ENCODE results near the gene TGM1.

The TGM1 gene

GRCh38 chr14:24233538-24233866 lies 29.5 kb downstream of the TGM1 start:
- Mint-ChIP-seq H3K27ac (peak overlapping the region; percentile 91), H3K9me3 (no peaks in the 10 kb centered on the region), H3K27me3 (ENCODE audit: low read depth, poor library complexity) (no peaks in the 10 kb centered on the region), H3K4me1 (peaks cover 32% of the 10 kb centered on the region), H3K4me3 (peak overlapping the region; percentile 95), H3K36me3 (ENCODE audit: low read depth) (peaks cover 29% of the 10 kb centered on the region)
- TF ChIP-seq, protein P1, sequence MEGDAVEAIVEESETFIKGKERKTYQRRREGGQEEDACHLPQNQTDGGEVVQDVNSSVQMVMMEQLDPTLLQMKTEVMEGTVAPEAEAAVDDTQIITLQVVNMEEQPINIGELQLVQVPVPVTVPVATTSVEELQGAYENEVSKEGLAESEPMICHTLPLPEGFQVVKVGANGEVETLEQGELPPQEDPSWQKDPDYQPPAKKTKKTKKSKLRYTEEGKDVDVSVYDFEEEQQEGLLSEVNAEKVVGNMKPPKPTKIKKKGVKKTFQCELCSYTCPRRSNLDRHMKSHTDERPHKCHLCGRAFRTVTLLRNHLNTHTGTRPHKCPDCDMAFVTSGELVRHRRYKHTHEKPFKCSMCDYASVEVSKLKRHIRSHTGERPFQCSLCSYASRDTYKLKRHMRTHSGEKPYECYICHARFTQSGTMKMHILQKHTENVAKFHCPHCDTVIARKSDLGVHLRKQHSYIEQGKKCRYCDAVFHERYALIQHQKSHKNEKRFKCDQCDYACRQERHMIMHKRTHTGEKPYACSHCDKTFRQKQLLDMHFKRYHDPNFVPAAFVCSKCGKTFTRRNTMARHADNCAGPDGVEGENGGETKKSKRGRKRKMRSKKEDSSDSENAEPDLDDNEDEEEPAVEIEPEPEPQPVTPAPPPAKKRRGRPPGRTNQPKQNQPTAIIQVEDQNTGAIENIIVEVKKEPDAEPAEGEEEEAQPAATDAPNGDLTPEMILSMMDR (IDR thresholded peaks at IDR 0.05) = no peak
- no peak for DNase-seq

- no peak for DNase-seq
- peaks cover 32% of the 10 kb centered on the region for H3K4me1 Mint-ChIP-seq
- peaks cover 28% of the 10 kb centered on the region for H3K36me3 Mint-ChIP-seq (ENCODE audit: low read depth)
These were observed 30.1 kb downstream of the TGM1 start, which contains the start of gene GMPR2 for GRCh38 chr14:24232645-24233537. Gene GMPR2 (plus strand): TSS chr14:24232929. CDS start chr14:24233254, 325 bp downstream.

GRCh38 chr14:24232121-24232644 lies 30.8 kb downstream of the TGM1 start, which contains the start of gene NEDD8:
Gene NEDD8 (minus strand): TSS chr14:24232367. CDS start chr14:24232267, 100 bp downstream.
- Mint-ChIP-seq H3K27ac (peak within 1 kb of the TSS; percentile 91), H3K4me3 (peak within 1 kb of the TSS; percentile 95), H3K9me3 (no peaks in the 10 kb centered on the region), H3K27me3 (ENCODE audit: low read depth, poor library complexity) (no peaks in the 10 kb centered on the region), H3K4me1 (peaks cover 32% of the 10 kb centered on the region), H3K36me3 (ENCODE audit: low read depth) (peaks cover 26% of the 10 kb centered on the region)
- peak; percentile 81 for DNase-seq
- TF ChIP-seq, protein P1 (IDR thresholded peaks at IDR 0.05) = no peak

More at GRCh38 chr14:24232645-24233537, 30.1 kb downstream of the TGM1 start, which contains the start of gene GMPR2:
- Mint-ChIP-seq H3K27ac (peak within 1 kb of the TSS; percentile 91), H3K27me3 (ENCODE audit: low read depth, poor library complexity) (no peaks in the 10 kb centered on the region), H3K4me3 (peak within 1 kb of the TSS; percentile 95), H3K9me3 (no peaks in the 10 kb centered on the region)
- TF ChIP-seq, protein P1 (IDR thresholded peaks at IDR 0.05) = no peak

DNA sequence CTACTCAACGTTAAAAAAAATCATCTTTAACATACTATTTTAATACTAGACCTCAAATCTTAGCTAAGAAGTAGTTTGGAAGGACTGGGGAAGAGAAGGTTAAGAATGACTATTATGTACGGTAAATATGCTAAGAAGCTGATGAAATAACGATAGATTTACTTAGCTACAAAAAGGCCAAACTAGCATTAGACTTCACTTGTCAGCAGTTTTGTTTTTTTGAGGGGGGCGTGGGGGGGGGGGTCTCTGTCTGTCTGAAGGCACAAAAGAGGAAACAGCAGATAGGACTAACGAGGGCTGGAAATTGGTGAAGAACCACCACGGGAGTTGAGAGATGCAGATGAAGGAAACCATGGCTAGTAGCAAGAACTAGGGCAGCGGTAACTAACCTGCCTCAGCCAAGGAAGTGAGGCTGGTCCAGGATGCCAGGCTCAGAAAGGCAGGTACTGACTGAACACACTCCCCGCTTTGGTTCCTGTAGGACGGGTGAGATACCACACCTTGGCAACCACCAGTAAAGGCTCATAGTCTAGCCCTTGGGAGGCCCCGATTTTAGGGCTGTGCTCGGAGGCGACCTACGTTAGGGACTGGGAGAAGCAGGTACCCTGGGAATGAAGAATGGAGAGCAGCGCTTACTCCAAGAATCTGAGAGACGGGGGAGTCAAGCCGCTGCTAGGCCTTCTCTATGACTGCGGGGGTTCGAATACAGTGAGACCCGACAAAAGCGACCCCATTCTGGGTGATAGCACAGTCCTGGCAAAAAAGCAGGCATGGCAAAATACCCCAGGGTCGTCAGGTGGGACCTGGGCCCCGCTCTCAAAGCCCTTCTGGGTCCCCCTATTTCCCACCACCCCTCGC lies 31.5 kb downstream of the TGM1 start:
- peaks cover 25% of the 10 kb centered on the region for H3K36me3 Mint-ChIP-seq (ENCODE audit: low read depth)
- TF ChIP-seq, protein P1 (IDR thresholded peaks at IDR 0.05) = no peak
- DNase-seq = no peak
- H3K27ac Mint-ChIP-seq = peak overlapping the region; percentile 91
- H3K4me3 Mint-ChIP-seq = peak overlapping the region; percentile 95
- peaks cover 32% of the 10 kb centered on the region for H3K4me1 Mint-ChIP-seq
- no peaks in the 10 kb centered on the region for H3K27me3 Mint-ChIP-seq (ENCODE audit: low read depth, poor library complexity)
- no peaks in the 10 kb centered on the region for H3K9me3 Mint-ChIP-seq

DNA sequence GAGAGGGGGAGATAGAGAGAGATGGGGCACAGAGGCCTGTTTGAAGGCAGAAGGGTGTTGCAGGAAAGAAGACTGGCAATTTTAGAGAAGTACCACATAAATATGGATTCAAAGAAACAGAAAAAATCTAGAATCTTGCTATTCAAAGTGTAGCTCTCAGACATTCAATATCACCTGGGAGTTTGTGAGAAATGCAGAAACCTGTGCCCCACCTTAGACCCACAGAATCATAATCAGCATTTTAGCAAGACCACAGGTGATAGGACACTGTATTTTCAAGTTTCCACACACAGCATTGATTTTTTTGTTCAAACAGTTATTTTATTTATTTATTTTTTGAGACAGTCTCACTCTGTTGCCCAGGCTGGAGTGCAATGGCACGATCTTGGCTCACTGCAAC lies 34.1 kb downstream of the TGM1 start:
- no peak overlapping the region for H3K27ac Mint-ChIP-seq
- H3K4me3 Mint-ChIP-seq = no peak overlapping the region
- DNase-seq = no peak
- H3K9me3 Mint-ChIP-seq = no peaks in the 10 kb centered on the region
- H3K4me1 Mint-ChIP-seq = peaks cover 21% of the 10 kb centered on the region
- no peaks in the 10 kb centered on the region for H3K27me3 Mint-ChIP-seq (ENCODE audit: low read depth, poor library complexity)
- peaks cover 28% of the 10 kb centered on the region for H3K36me3 Mint-ChIP-seq (ENCODE audit: low read depth)
- TF ChIP-seq, protein P1 (IDR thresholded peaks at IDR 0.05) = no peak

Data from nephron progenitor cell (in vitro differentiated cells).